NOMO-1 treated with dmso at 0.1 percent for 144 hours (cell line): ENCODE results near the gene LGI4.
"Not testable (repeated sequence)": the region's sequence is repeated elsewhere in the genome, so short reads cannot be mapped to it uniquely, and the experiment has no call there.

Experiments
- DNase-seq: peaks from one replicate; lab custom pipeline; 2025; ENCODE audit not compliant: unreplicated experiment; lab: John Stamatoyannopoulos, UW

LGI4 gene

GRCh38 chr19:35107545-35107944, 27.3 kb downstream of the LGI4 start:
- no peak for DNase-seq

DNA sequence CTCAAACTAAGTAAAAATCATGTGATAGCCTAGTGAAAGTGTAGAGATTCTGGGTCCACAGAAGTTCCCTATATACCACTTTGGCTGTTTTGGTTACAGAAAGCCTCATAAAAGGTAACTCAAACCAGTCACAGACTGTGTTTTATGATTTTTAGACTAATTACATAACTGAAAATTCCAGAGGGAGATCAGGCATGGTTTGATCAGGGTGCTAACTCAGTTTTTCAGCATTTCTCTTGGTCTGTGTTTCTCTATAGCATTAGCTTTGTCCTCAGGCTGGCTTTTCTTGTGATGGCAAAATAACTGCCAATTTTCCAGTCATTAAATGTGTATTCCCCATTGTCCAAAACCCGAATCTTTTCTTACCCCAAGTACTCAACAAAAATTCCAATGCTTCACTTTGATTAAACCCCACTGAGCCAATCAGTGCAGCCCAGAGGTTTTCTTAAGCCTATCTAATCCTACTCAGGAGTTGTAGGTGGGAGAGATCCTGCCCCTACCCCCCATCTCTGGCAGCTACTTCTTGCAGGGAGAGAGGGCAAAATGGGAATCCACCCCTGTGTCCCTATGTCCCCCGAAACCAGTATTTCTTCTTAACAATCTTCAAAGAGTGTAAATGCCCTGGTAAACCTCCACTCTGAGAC, 27.8 kb downstream of the LGI4 start:
- DNase-seq: no peak

DNA sequence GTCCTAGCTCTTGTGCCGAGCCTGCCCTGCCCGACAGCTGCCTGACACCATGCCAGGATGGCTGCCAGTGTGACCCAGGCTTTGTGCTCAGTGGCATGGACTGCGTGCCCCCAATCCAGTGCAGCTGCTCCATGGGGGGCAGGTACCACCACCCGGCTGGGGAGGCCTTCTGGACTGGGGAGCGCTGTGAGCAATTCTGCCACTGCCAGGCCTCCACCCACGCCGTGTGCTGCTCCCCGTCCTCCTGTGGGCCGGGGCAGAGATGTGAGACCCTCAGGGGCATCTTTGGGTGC, 28.6 kb downstream of the LGI4 start:
- DNase-seq: no peak

GRCh38 chr19:35105411-35106290, 29.2 kb downstream of the LGI4 start:
- DNase-seq: no peak

DNA sequence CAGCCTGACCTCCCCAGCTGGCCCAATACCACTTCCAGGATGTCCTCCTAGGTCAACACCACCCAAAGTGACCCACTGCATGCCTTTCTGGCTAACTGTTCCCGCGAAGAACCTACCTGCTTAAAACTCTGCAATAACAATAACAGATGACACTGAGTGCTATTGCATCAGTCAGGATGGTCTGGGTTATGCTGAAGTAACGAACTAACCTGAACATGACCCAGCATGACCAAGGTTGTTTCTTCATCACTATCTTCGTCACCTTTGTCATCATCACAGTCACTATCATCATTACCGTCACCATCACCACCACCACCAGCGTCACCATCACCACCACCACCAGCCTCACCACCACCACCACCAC, 29.8 kb downstream of the LGI4 start:
- DNase-seq: no peak

- no peak for DNase-seq
Measured at GRCh38 chr19:35104361-35104760, 30.5 kb downstream of the LGI4 start.

- DNase-seq: not testable (repeated sequence)
Measured at GRCh38 chr19:35103614-35104013, 31.2 kb downstream of the LGI4 start.

DNA sequence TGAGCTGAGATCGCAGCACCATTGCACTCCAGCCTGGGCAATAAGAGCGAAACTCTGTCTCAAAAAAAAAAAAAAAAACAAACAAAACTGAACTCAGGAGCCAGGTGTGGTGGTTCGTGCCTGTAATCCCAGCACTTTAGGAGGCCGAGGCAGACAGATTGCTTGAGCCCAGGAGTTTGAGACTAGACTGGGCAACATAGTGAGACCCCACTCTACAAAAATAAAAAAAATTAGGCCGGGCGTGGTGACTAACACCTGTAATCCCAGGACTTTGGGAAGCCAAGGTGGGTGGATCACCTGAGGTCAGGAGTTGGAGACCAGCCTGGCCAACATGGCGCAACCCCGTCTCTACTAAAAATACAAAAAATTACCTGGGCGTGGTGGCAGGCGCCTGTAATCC, 32.9 kb downstream of the LGI4 start:
- not testable (repeated sequence) for DNase-seq

- DNase-seq: no peak
Measured at GRCh38 chr19:35100588-35101533, 34.0 kb downstream of the LGI4 start.

DNA sequence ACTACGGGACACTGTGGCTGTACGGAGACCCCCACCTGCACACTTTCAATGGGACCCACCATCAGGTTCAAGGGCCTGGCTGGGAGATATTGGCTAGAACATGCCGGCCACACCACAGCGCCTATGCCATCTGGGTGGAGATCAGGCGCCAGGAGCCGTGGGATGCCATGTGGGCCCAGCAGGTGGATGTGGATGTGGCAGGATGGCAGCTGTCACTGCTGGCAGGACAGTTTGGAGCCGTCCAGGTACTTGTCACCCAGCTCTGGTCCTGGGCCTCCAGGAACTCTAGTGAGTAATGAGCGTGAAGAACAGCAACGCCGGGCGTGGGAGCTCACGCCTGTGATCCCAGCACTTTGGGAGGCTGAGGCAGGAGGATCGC, 35.0 kb downstream of the LGI4 start:
- no peak for DNase-seq

DNA sequence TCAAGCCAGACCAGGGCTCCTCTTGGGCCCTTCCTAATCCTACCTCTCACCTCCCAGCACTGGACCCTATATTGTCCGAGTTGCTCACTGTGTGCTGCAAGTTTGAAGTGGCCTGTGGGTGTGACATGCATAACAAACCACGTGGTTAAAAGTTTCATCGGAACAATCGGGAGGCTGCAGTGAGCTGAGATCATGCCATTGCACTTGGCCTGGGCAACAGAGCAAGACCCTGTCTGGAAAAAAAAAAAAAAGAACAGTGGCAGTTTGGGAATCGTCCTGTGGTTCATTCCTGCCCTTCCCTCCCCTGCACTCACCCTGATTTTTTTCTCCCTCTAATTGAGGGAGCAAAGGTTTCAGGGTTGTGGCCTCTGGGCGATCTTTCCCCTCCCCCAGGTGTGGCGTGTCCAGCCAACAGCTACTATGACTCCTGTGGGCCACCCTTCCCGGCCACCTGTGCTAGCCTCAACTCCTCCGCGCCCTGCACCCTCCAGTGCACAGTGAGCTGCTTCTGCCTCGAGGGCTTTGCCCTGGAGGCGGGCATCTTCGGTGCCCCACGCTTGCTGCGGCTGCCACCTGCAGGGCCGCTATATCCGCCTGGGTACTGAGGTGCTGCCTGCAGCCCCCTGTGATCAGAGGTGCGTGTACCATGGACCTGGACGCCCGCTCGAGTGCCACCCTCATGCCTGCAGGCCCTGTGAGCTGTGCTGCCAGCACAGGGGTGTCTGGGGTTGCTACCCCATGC, 35.5 kb downstream of the LGI4 start:
- DNase-seq: no peak

DNA sequence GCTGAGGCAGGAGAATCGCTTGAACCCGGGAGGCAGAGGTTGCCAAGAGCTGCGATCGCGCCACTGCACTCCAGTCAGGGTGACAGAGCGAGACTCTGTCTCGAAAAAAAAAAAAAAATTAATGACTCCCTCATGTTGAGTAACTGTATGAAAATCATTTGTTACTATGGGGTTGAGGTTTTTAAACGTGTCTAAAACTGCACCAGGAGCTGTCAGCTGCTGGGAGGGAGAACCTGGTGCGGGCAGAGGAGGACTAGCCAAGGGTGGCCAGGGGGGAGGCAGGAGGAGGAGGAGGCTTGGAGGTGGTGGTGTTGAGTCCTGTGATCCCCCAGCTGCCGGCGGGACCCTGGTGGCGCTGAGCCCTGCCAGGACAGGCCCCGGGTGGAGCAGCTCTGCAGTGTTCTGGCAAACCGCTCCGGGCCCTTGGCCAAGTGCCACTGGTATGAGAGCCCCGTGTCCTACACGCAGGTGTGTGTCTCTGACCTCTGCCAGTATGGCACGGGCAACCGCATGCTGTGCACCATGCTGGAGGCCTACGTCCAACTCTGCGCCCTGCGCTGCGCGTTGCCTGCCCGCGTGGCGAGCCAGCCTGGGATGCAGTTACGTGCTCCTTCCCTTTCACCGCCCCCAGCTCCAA, 36.3 kb downstream of the LGI4 start:
- DNase-seq: no peak

DNA sequence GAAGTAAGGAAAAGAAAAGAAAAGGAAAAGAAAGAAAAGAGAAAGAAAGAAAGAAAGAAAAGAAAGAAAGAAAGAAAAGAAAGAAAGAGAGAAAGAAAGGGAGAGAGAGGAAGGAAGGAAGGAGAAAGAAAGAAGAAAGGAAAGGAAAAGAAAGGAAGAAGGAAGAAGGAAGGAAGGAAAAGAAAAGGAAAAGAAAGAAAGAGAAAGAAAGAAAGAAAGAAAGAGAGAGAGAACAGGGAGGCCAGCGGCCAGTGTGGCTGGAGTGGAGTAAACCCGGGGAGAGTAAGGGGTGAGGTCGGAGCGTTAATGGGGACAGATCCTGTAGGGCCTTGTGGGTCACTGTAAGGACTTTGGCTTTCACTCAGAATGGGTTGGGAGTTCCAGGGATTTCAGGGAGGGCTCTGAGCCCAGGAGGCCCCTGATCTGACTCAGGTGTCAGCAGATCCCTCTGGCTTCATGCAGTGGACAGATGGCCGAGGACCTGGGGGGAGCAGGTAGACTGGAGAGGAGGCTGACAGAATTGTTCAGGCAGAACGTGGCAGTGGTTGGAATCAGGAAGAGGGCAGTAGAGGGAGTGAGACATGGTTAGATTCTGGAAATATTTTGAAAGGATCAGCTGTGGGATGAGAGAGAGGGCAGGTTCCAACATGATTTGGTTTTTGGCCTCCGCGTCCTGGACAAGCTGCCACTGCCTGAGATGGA, 39.0 kb downstream of the LGI4 start:
- no peak for DNase-seq

- no peak for DNase-seq
Measured at GRCh38 chr19:35094656-35095055, 40.2 kb downstream of the LGI4 start.

- no peak for DNase-seq
Measured at GRCh38 chr19:35093941-35094647, 40.8 kb downstream of the LGI4 start.

- no peak for DNase-seq
Measured at GRCh38 chr19:35093430-35093829, 41.4 kb downstream of the LGI4 start.

GRCh38 chr19:35090506-35091214, 44.2 kb downstream of the LGI4 start:
- no peak for DNase-seq

- no peak for DNase-seq
Measured at GRCh38 chr19:35090160-35090505, 44.7 kb downstream of the LGI4 start.

GRCh38 chr19:35089554-35089953, 45.3 kb downstream of the LGI4 start:
- no peak for DNase-seq
